Renal cortex interstitium (tissue), 11 donors: ENCODE measurements around the gene ATXN1. TPM values are rescaled to one million over a fixed set of nuclear protein-coding genes. Genes with fewer than 3 reads are reported as not detected.

Source experiments
- DNase-seq, 11 donors: peaks; one replicate each; pipeline ENCODE4 v3.0.0-alpha.2; 2013; ENCODE audit warnings: low read depth in 9 of 11, low spot score in 4 of 11; ENCODE audit errors: extremely low read depth in 1 of 11
- polyA plus RNA-seq, 3 donors: library from polyadenylated mRNA; unstranded; fragments of 120-200 nt; gene quantifications; one replicate each; pipeline ENCODE4 v1.2.1, GENCODE V29; 2013; ENCODE audit not compliant: insufficient read length in 3 of 3

The ATXN1 gene
- polyA plus RNA-seq, 3 donors = 19.3 to 21.9 (median 19.4) TPM

DNA sequence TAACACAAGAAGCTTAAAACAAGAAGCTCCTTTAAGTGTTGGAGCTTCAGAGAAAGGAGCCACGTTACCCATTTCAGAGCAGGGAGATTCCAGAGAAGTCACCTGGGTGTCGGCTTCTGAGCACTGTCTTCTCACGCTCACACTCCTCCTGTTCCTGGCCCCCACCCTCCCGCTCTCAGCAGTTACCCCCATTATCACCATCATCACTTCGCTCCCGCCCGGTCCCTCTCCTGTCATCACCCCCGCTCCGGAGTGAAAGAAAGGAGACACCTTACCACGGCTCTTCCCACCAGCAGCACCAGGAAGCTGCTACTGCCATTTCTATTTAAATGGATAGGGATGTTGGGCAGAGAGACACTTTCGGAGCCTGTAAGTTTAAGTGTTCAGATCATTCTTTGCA lies 399.0 kb downstream of the ATXN1 start:
- no peak for DNase-seq

DNA sequence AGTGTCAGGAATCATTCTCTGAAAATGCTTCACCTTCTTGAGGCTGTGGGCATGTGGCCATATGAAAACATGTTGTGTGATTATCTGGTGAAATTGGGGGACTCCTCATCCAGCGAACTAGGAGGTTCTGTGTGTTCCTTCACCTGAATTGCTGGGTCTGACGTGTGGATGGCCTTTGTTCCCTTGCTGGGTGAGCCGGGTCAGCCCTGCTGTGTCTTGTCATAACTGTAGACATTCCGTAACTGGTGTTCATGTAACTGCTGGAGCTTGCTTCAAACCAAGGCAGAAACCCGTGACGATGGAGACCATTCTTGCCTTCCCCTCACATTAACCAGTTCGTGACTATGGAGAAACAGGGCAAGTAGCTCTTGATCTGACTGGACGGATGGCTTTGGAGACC lies 399.4 kb downstream of the ATXN1 start:
- no peak for DNase-seq

DNA sequence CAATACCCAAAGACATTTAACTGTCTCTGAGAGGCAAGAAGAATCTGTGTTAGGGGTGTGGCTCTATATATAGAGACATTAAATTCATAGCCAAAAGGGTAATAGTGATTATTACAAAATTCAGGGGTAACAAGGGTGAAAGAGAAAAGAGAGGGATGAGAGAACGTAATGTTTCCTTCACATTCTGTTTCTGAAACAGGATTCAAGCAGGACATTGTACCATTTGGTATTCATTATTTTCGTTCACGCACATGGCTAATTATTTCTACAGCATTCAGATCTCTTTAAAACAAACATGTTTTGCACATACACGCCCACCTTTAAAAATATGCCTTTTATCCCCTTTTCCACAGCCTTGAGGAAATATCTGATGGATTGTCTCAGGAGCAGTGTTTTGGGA lies 400.1 kb downstream of the ATXN1 start:
- no peak for DNase-seq

DNA sequence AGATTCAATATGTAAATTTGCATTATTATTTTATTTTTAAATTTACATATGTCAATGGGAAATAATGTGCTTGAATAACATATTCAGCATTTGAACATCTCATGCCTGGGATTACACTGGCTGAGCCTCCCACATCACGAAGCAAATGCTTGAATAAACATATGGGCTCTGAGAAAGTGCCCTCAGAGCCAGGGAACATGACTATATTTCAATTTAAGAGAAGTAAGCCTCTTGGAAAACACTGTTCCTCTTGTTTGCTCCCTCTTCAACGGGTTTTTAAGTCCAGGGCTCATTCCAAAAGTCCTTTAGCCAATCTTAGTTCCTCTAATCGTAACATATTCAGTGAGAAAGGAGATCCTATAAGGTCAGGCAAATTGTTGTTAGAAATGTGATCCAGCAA lies 400.9 kb downstream of the ATXN1 start:
- no peak for DNase-seq

DNA sequence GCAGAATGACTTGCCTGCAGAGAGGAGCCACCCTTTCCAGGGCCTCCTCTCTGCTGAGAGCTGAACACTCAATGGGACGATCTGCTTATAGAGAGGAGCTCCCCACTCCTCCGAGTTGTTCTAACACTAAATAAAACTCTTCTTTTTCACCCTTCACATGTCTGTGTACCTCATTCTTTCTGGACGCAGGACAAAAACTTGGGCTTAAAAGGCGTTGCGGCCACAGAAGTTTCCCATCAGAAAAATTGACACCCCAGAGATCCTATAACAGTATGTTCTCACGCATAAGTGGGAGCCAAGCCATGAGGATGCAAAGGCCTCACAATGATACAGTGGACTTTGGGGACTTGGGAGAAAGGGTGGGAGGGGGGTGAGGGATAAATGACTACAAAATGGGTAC lies 401.7 kb downstream of the ATXN1 start:
- DNase-seq = no peak

DNA sequence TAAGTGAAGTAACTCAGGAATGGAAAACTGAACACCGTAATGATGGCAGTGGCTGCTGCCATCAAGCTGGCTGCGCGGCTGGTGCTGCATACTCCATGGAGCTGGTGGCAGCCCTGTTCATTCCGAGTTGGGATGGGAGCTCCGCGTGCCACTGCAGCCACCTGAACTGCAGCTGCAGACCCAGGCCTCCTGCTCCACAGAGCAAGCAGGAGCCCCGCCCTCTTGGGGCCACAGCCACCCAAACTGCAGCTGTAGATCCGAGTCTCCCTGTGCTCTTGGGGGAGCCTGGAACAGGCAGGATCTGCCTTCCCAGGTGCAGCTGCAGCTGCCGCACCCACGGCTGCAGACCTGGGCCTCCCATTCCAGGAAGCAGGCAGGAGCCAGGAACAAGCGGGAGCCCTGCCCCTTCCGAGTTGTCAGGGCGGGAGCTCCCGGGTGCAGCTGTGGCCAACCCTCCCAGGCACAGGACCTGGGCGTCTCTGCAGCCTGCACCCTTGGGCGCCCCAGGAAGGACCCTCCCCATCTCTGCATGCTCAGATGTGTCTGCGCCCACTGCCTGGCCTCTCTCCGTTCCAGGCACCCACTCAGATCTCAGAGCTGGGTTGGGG lies 402.6 kb downstream of the ATXN1 start:
- DNase-seq = no peak

DNA sequence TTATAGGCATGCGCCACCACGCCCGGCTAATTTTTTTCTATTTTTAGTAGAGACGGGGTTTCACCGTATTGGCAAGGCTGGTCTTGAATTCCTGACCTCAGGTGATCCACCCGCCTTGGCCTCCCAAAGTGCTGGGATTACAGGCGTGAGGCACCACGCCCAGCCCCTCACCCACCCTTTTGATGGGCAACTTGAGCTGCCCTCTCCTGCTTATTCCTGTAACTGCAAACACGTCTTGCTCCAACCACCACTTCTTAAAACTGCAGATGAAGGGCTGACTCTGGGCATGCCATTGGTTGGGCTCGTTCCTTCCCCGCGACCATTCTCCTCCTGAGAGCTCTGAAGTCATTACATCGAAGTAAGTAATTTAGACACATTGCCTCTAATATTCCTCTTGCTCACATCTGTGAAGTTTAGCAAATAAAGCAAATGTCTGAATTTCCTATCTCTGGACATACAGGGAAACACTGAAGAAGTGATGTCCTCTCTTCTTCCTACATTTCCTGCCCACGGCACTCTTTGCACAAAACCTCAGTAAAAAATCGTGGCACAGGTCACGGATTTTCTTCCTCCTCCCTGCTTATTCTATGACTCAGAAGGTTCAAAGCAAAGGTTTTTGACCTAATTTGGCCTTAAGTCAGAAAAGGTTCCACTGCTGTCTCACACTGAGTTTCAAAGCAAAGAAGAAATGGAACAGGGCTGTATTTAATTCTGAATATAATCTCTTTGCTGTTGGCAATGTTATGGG lies 405.4 kb downstream of the ATXN1 start:
- no peak for DNase-seq

DNA sequence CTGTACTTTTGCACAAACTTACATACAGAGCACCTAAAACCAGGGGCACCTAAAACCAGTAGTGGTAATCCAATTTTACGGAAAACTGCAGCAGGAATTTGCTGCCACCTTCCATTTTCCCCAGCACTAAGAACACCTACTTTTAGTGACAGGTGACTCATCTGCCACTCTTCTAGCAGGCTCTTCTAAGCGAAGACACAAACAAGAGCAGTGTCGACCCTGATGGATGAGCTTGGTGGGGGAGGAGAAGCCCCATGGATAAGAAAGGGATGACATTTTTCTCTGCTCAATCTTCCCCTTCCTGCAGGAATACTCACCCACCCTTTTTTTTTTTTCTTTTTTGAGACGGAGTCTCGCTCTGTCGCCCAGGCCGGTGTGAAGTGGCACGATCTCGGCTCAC lies 406.0 kb downstream of the ATXN1 start:
- no peak for DNase-seq

DNA sequence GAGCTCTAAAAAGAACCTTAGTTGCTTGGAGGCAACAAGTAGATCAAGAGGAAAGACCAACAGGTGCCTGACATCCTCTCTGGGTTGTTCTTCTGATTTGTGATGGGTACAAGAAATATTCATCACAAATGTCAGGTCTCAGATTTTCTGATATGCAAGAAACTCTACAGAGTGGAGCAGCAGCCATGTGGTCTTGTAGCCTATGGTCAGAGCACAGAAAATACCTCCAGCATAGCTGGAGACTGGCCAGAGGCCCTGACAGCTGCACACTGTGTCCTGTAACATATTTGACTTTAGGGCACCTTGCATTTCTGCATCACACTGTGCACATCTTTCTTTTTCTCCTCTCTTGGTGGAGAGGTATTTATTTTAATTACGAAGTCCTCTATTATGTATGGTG lies 406.6 kb downstream of the ATXN1 start:
- DNase-seq = no peak

DNA sequence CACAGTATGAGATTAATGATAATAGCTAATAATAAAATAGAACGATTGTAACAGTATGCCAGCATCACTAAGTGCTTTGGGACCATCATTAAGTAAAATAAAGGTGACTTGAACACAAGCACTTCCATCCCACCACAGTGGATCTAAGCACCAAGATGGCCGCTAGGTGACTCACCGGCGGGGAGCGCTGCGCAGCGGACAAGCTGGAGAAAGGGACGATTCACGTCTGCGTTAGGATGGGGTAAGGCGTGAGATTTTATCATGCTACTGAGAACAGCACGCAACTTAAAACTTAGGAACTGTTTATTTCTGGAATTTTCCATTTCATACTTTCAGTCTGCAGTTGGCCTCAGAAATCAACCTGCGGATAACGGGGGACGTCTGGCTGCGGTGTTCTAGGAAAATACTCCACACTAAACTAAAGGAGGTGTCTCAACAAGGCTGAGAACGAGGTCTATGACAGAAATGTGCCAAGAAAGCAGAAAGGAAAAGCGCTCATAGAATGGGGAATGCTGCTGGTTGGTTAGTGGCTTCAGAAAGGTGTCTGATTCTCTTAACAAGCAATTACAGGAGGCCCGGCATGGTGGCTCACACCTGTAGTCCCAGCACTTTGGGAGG lies 408.3 kb downstream of the ATXN1 start:
- no peak for DNase-seq

DNA sequence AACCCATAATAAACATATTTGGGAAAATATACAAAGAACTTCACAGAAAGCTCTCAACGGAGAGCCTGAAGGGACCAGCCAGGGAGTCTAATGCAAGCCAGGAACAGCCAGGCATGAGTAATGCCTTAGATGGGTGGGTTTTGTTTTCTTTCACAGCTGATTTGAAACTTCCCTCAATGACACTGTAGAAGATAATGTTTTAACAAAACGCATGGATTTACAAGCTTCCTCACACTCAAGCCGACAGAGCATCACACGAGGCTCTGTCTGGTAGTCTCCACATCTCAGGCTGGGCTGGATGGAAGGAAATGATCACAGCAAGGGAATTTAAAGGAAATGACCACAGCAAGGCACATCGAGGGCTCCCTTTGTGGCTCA lies 409.0 kb downstream of the ATXN1 start:
- DNase-seq = no peak

DNA sequence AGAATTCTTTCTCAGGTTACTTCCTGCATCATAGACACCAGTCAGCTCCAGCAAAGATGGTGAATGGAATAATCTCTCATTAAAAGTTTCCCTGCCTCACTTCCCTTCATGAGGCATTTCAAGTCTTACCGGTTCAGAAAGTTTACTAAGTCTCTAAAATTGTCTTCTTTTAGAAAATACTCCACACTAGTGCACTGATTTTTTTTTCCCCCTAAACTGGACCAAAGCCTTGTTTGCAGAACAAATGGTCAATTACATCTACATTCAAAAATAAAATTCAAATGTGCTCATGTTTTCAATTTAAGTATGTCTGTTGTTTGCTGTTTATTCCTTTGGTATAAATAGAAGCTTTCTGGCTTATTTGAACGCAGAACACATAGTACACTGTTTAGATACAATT lies 411.7 kb downstream of the ATXN1 start:
- no peak for DNase-seq

DNA sequence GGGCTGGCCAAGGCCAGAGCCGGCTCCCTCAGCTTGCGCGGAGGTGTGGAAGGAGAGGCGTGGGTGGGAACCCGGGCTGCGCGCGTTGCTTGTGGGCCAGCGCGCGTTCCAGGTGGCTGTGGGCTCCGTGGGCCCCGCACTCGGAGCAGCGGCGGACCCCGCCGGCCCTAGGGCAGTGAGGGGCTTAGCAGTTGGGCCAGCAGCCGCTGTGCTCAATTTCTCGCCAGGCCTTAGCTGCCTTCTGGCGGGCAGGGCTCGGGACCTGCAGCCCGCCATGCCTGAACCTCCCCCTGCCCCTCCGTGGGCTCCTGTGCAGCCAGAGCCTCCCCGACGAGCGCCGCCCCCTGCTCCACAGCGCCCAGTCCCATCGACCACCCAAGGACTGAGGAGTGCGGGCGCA lies 414.4 kb downstream of the ATXN1 start:
- DNase-seq = no peak

DNA sequence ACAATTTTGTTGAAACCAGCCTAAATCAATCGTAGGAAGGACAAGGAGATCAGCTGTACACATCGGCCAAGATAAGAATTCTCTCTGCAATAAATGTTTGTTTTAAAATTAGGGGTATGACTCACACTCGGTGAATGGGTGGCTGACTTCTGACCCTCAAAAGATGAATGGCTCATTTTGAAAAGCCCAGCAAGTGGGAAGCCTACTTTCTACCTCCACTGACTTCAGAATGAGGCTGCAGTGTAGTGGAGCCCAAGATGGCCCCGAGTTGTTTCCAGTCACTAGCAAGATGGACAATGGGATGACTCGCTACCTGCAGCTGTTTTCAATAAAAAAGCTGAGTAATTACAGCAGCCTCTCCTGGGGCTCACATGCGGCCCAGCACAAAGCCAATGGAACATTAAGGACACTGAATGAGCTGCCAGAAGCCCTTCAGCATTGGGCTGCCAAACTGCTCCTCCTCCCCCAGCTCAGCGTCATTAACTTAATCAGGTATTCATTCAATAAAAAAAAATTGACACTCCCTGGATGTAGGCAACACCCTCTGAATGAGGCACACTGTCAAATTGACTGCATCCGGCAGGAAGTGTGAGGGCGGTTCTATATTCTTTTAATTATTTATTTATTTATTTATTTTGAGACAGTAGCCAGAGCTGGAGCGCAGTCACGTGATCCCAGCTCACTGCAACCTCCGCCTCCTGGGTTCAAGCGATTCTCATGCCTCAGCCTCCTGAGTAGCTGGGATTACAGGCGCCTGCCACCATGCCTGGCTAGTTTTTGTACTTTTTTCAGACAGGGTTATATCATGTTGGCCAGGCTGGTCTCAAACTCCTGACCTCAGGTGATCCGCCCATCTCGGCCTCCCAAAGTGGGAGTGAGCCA lies 415.6 kb downstream of the ATXN1 start:
- no peak for DNase-seq

DNA sequence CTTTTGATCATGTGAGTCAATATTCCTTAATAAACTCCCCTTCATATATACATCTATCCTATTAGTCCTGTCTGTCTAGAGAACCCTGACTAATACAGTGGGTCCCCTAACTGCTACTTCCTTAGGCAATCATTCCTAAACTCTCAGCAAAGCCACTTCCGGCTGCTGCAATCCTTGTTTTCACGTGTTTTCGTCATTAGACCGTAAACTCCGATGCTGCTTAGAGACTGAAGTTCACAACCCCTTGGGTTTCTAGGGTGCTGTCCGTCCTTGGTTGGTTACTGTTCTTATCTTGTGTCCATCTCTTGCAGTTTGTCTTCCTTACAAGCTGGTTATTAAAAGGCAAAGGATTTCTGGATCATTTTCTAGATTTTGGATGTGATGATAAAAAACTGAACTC lies 416.5 kb downstream of the ATXN1 start:
- no peak for DNase-seq

DNA sequence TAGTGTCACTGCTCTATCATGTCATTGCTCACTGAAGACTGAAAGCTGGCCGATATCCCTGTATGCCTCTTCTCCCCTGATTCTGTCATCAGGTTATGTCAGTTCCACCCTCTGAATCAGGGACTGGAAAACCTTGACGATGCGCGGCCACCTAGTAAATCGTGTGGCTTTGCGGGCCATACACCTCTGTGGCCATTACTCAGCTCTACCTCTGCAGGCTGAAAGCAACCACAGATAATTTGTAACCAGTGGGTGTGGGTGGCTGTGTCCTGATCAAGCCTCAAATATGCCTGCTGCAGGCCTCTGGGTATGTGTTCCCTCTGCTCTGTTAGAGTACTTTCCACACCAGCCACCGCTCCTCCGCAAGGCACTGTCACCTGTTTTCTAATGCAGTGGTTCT lies 417.7 kb downstream of the ATXN1 start:
- no peak for DNase-seq

DNA sequence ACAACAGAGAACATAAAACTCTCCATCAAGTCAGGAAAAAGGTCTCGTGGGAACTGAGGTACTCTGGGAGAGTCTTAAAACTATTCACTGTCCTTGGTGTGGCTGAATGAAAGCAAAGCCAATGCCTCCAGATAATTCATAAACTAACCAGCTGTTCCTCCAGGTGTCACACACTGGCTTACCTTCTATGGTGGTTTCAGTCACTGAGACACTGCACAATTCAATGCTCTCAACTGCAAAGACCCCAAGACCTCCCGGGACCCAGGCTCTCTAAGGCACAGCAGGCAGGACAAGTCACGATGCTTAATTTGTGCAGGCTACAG lies 422.0 kb downstream of the ATXN1 start:
- DNase-seq = no peak

DNA sequence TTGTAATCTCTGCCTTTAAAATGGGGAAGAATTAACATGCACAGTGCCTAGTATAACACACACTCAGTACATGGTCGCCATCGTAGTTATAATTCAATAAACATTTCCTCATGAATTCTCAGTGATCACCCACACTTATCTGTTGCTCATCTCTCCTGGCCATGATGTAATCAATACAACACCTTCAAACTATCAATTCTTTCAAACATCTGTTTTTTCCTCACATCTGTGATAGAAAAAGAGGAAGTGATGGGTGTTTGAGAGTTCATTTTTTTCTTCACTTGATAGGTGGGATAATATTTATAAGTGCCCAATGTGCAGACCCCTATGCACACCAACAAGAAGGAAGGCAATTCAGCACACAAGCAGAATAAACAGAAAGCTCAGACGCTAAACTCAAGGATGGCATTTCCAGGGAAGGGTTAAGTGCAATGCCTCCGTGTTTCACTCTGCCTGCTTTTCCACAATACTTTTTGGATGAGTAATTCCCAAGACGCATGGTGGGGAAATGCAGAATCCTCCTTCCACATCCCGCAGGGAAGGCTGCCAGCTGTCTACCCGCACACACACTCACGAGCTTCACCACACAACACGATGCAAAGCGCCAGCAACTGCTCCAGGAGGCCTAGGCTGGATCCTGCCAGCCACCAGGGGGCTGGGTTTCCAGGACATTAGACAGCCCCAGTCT lies 422.5 kb downstream of the ATXN1 start:
- DNase-seq = peak in 3 of 11 donors; percentile 36 to 57 (median 51)

DNA sequence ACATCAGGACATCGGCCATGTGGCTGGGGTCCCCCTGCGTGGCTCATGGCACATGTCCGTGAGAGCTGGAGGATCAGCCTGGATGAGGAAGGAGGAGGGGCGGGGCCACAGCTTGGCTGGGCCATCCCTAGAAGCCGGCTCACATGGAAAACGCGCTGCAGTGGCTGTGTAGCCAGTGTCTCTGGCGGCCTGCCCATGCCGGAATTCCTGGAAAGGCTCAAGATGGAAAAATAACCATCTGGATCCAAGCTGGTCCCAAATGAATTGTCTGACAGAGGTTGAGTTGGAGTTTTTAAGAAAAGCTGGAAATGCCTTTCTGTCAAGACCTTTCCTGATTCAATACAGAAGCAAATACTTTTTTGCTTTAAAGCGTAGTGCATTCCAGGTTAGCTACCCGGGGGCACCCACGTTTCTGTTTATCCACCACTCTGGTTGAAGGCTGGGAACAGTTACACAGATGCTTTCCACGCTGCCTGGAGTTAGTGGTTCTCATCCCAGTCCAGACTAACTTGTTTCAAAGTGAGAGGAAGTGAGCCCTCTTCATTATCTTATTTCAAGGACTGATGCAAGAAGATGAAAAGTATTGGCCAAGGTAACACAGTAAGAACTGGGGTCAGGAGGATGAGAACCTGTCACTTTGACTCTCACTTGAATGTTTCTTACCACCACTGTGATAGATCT lies 423.8 kb downstream of the ATXN1 start:
- peak in 10 of 11 donors; percentile 62 to 88 (median 76) for DNase-seq
